Transverse colon (tissue), 4 donors: ENCODE measurements around the gene MAGI2. TPM values are rescaled to one million over a fixed set of nuclear protein-coding genes. Genes with fewer than 3 reads are reported as not detected.

ENCODE experiments used
- DNase-seq: peaks from one replicate; pipeline ENCODE4 v3.0.0-alpha.2; 2019
- H3K27ac ChIP-seq, 4 donors: fragments of 200-600 bp; sonication (generic); 2 replicates each; pipeline ENCODE4 v1.5.1; 2016 to 2018; ENCODE audit warnings: inconsistent platforms in 4 of 4
- H3K27me3 ChIP-seq: fragments of 200-600 bp; sonication (generic); 2 replicates; pipeline ENCODE4 v1.5.1; 2017; ENCODE audit warnings: inconsistent platforms
- H3K36me3 ChIP-seq, 4 donors: fragments of 200-600 bp; sonication (generic); 2 replicates each; pipeline ENCODE4 v1.5.1; 2017 to 2019; ENCODE audit warnings: inconsistent platforms in 4 of 4
- H3K4me1 ChIP-seq, 4 donors: fragments of 200-600 bp; sonication (generic); 2 replicates each; pipeline ENCODE4 v1.5.1; 2017 to 2020; ENCODE audit warnings: inconsistent platforms in 4 of 4
- H3K4me3 ChIP-seq, 4 donors: fragments of 200-600 bp; sonication (generic); 1 replicate in 1 of 4; 2 replicates in 3 of 4; pipeline versions ENCODE4 v1.5.1 to v1.6.1; 2017 to 2019; ENCODE audit warnings: inconsistent platforms in 4 of 4
- H3K9me3 ChIP-seq, 2 donors: fragments of 200-600 bp; sonication (generic); 2 replicates each; pipeline ENCODE4 v1.5.1; 2017 to 2019; ENCODE audit warnings: inconsistent platforms in 2 of 2
- EP300 ChIP-seq: sonication (generic); formaldehyde crosslinking; IDR thresholded peaks from one replicate; pipeline ENCODE4 v1.6.1; 2017; ENCODE audit warnings: antibody characterized with exemption, low read depth
- POLR2A ChIP-seq: fragments of 450-650 bp; IDR thresholded peaks from one replicate; pipeline ENCODE4 v1.6.1; 2016; ENCODE audit warnings: antibody characterized with exemption, mild to moderate bottlenecking, moderate library complexity
- POLR2AphosphoS5 ChIP-seq, 3 donors: sonication (generic); formaldehyde crosslinking; IDR thresholded peaks; one replicate each; pipeline ENCODE4 v1.6.1; 2016; ENCODE audit warnings: antibody characterized with exemption in 3 of 3
- WGBS, 2 donors: methylation state at CpG; one replicate each; pipeline ENCODE4 v1.1.5; 2018; ENCODE audit warnings: low coverage in 1 of 2; 5-methylcytosine and 5-hydroxymethylcytosine counted together
- in situ Hi-C, 4 donors: fragments of 200-750 bp; cut with MboI; loops; one replicate each; pipeline versions ENCODE4 v1.15.0 to v1.15.1; 2017; ENCODE audit warnings: low sequenced_read_pairs in 3 of 4, low pct_ligation_motif_present in 1 of 4, low pct_unique_long_range_greater_than_20kb in 1 of 4
- intact Hi-C: fragments of 100-400 bp; cut with DNase I; formaldehyde crosslinking; loops from one replicate; pipeline ENCODE4 v1.15.1; 2023; ENCODE audit warnings: low total_unique reads
- total RNA-seq, 4 donors: library from RNA; depleted of rRNA; stranded (reverse); fragments of >200 nt; gene quantifications; one replicate each; pipeline ENCODE4 v1.1.0, GENCODE V29; 2016
- TF ChIP-seq, protein P1 (sequence below), 5 experiments: fragments of 200-600 bp in 3 of 5; fragments of 450-650 bp in 2 of 5; sonication (generic) in 3 of 5; IDR thresholded peaks; 1 replicate in 2 of 5; 2 replicates in 3 of 5; pipeline ENCODE4 v1.5.1; 2016 to 2017; ENCODE audit warnings: antibody characterized with exemption in 5 of 5, inconsistent platforms in 3 of 5, mild to moderate bottlenecking in 2 of 5, moderate library complexity in 1 of 5

MAGI2 gene
- total RNA-seq, 4 donors from 2014 or later, result 1.6 to 9.7 (median 4.1) TPM

DNA sequence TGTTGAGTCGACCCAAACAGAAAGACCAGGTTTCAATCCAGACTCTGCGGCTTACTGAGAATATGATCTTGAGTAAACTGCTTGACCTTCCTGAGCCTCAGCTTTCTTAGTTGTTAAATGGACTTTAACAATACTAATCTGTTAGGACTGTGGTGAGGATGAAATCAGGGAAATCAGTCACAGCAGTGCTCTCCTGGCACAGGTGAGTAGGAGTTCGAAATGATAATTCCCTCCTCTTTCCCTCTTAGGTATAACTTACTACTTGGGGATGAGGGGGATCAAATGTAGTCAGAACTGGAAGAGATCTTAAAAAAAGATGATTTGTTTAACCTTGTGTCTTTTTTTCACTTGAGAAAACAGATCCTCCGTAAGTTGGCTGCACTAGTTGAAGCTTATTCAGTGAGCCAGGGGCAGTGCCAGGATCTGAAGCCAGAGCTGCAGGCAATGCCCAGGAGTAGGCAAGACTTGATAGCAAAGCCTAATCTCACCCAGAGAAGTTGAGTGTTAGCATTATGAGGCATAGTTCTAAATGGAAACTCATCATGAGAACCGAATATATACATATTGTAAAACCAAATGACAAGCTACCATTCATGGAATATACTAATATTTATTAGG lies 1.8 kb upstream of the MAGI2 start:
- intact Hi-C loops, result no loop called here
- H3K36me3 ChIP-seq, result no peaks in the 10 kb centered on the region
- peak overlapping the region in 1 of 4 donors; percentile 60 for H3K4me3 ChIP-seq
- 72 to 76% methylated on average over 5 of the region's 5 CpGs for WGBS, 2 donors
- peaks cover 36% of the 10 kb centered on the region for H3K27me3 ChIP-seq
- H3K4me1 ChIP-seq, result peaks cover 0 to 20% (median 0%) of the 10 kb centered on the region in 4 donors
- no peak for TF ChIP-seq POLR2AphosphoS5 (IDR thresholded peaks at IDR 0.05)
- no peak for TF ChIP-seq POLR2A
- TF ChIP-seq EP300, result no peak
- TF ChIP-seq, protein P1, sequence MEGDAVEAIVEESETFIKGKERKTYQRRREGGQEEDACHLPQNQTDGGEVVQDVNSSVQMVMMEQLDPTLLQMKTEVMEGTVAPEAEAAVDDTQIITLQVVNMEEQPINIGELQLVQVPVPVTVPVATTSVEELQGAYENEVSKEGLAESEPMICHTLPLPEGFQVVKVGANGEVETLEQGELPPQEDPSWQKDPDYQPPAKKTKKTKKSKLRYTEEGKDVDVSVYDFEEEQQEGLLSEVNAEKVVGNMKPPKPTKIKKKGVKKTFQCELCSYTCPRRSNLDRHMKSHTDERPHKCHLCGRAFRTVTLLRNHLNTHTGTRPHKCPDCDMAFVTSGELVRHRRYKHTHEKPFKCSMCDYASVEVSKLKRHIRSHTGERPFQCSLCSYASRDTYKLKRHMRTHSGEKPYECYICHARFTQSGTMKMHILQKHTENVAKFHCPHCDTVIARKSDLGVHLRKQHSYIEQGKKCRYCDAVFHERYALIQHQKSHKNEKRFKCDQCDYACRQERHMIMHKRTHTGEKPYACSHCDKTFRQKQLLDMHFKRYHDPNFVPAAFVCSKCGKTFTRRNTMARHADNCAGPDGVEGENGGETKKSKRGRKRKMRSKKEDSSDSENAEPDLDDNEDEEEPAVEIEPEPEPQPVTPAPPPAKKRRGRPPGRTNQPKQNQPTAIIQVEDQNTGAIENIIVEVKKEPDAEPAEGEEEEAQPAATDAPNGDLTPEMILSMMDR (IDR thresholded peaks at IDR 0.05), result no peak
- peak overlapping the region in 2 of 4 donors; percentile 87 to 93 for H3K27ac ChIP-seq
- H3K9me3 ChIP-seq, result no peaks in the 10 kb centered on the region
- no peak for DNase-seq
- in situ Hi-C loops, result no loop called here

DNA sequence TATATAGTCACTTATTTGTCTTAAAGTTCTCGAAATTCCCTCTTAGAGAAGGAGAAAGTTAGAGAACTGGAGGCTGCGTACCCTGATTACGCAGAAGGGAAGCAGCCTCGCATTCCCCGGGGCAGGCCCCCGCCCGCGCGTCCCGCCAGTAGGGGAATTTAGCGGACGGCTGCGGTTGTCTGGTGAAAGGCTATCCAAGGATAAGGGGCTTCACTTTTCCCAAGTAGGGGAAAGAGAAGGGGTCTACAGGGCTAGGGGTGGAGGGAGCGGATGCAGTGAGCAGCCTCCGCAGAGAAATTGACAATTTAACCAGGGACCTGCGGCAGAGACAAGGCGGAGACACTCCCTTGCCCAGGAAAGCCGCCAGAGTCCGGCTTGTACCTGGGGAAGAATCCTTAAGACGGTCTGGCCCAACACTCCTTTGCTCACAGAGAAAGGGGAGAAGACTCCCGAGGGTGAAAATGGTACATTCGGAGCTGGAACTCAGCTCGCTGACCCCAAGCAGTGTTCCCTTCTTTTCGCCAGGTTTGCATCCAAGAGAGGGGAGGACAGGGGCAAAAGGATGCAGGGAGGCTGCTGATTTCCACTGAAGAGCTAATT lies 994 bp upstream of the MAGI2 start:
- Histone ChIP-seq H3K4me3 (peak overlapping the region; percentile 47 to 68 (median 54)), H3K4me1 (peaks cover 0 to 20% (median 0%) of the 10 kb centered on the region in 4 donors), H3K27ac (peak overlapping the region; percentile 87 to 93 (median 88)), H3K36me3 (no peaks in the 10 kb centered on the region), H3K27me3 (peaks cover 36% of the 10 kb centered on the region), H3K9me3 (no peaks in the 10 kb centered on the region)
- in situ Hi-C loops, result no loop called here
- TF ChIP-seq EP300 (no peak), POLR2AphosphoS5 (IDR thresholded peaks at IDR 0.05) (no peak)
- TF ChIP-seq, protein P1 (IDR thresholded peaks at IDR 0.05), result no peak
- 44 to 53% methylated on average over 6 to 24 of the region's 24 CpGs for WGBS, 2 donors
- intact Hi-C loops, result no loop called here
- DNase-seq, result peak; percentile 8

DNA sequence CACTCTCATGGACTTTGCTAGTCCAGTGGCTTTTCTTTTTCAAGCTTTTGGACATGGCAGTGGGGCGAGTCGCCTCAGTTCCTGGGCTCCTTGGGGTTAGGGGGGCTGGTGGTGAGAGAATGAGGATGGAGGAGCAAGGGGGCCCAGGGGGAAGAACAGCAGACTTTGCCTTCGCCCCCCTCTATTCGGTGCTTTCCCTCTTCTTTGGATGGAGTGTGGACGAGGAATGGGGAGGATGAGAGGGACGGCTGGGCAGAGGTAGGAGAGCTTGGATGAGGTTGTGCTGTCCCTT lies 255 bp downstream of the MAGI2 start:
- TF ChIP-seq, protein P1 (IDR thresholded peaks at IDR 0.05), result no peak
- TF ChIP-seq POLR2AphosphoS5 (IDR thresholded peaks at IDR 0.05) (no peak), POLR2A (no peak), EP300 (no peak)
- intact Hi-C loops, result no loop called here
- in situ Hi-C loops, result no loop called here
- H3K9me3 ChIP-seq, result no peaks in the 10 kb centered on the region
- H3K4me1 ChIP-seq, result peaks cover 0 to 20% (median 0%) of the 10 kb centered on the region in 4 donors
- H3K27me3 ChIP-seq, result peaks cover 36% of the 10 kb centered on the region
- WGBS, 2 donors, result 2 to 5% methylated on average over 3 to 6 of the region's 6 CpGs
- no peaks in the 10 kb centered on the region for H3K36me3 ChIP-seq
- peak overlapping the region; percentile 47 to 68 (median 54) for H3K4me3 ChIP-seq
- DNase-seq, result no peak
- peak overlapping the region; percentile 87 to 93 (median 88) for H3K27ac ChIP-seq

DNA sequence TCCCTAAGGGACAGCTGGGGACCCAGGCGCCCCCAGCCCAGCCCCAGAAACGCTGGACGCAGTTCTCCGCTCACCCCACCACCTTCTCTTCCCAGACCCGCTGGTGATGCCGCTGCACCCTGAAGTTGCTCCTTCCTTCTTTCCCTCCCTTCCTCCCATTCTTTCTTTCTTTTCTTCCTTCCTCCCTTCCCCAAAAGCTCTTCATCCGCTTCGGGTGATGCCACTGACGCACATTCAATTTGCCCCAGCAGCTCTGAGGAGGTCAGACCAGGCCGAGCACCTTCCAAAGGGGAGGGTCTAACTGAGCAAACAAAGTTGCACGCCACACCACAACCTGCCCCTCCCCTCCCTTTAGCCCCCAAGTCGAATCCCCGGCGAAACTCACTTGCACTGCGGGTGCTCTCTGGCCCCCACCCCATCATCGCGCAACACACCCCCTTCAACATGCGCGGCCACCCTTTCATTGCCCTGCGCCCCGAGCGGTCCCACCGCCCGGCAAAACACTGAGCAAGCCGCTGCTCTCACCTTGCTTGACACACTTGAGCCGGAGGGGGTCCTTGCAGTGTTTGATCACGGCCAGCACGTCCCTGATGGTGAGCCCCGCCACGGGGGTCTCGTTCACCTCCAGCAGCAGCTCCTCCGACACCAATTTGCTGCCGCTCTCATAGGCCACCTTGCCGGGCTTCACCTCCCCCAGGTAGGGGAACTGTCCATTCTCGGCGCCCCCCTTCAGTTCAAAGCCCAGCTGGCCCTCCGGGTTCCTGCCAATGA lies 787 bp downstream of the MAGI2 start:
- in situ Hi-C loops, result no loop called here
- Histone ChIP-seq H3K9me3 (no peaks in the 10 kb centered on the region), H3K27me3 (peaks cover 36% of the 10 kb centered on the region), H3K4me1 (peaks cover 0 to 20% (median 0%) of the 10 kb centered on the region in 4 donors), H3K36me3 (no peaks in the 10 kb centered on the region), H3K27ac (peak overlapping the region; percentile 87 to 93 (median 88)), H3K4me3 (peak overlapping the region; percentile 47 to 68 (median 54))
- TF ChIP-seq POLR2AphosphoS5 (IDR thresholded peaks at IDR 0.05) (no peak), EP300 (no peak), POLR2A (no peak)
- TF ChIP-seq, protein P1 (IDR thresholded peaks at IDR 0.05), result no peak
- 2 to 7% methylated on average over 10 to 37 of the region's 37 CpGs for WGBS, 2 donors
- intact Hi-C loops, result no loop called here
- no peak for DNase-seq
